GM12891 (cell line): ENCODE measurements around the gene CCR5AS.
"Not testable (repeated sequence)": the region's sequence is repeated elsewhere in the genome, so short reads cannot be mapped to it uniquely, and the experiment has no call there.

Experiments used
- DNase-seq: peaks from one replicate; pipeline ENCODE4 v3.0.0; 2011; ENCODE audit warnings: low spot score; ENCODE audit not compliant: insufficient read length
- FAIRE-seq: peaks from 2 replicates; lab custom pipeline; 2011; peaks lifted over from hg19 to GRCh38; lab: Jason Lieb, UNC
- PAX5 ChIP-seq: IDR thresholded peaks from 2 replicates; pipeline ENCODE4 v1.6.1; 2011; ENCODE audit warnings: low read length, moderate library complexity, mild to moderate bottlenecking; ENCODE audit not compliant: insufficient read depth, severe bottlenecking
- POLR2A ChIP-seq: IDR thresholded peaks from 2 replicates; pipeline ENCODE4 v1.6.1; 2011; ENCODE audit warnings: low read depth, low read length, control low read depth
- POLR2AphosphoS5 ChIP-seq: IDR thresholded peaks from 2 replicates; pipeline ENCODE4 v1.6.1; 2011; ENCODE audit warnings: low read depth, low read length, control low read depth
- POU2F2 ChIP-seq: IDR thresholded peaks from 2 replicates; pipeline ENCODE4 v1.6.1; 2011; ENCODE audit warnings: low read depth, mild to moderate bottlenecking, control low read depth, low read length, moderate library complexity
- SPI1 ChIP-seq: IDR thresholded peaks from 2 replicates; pipeline ENCODE4 v1.6.1; 2011; ENCODE audit warnings: low read depth, low read length, control low read depth
- TAF1 ChIP-seq: IDR thresholded peaks from 2 replicates; pipeline ENCODE4 v1.6.1; 2011; ENCODE audit warnings: low read depth, low read length, control low read depth

CCR5AS gene

DNA sequence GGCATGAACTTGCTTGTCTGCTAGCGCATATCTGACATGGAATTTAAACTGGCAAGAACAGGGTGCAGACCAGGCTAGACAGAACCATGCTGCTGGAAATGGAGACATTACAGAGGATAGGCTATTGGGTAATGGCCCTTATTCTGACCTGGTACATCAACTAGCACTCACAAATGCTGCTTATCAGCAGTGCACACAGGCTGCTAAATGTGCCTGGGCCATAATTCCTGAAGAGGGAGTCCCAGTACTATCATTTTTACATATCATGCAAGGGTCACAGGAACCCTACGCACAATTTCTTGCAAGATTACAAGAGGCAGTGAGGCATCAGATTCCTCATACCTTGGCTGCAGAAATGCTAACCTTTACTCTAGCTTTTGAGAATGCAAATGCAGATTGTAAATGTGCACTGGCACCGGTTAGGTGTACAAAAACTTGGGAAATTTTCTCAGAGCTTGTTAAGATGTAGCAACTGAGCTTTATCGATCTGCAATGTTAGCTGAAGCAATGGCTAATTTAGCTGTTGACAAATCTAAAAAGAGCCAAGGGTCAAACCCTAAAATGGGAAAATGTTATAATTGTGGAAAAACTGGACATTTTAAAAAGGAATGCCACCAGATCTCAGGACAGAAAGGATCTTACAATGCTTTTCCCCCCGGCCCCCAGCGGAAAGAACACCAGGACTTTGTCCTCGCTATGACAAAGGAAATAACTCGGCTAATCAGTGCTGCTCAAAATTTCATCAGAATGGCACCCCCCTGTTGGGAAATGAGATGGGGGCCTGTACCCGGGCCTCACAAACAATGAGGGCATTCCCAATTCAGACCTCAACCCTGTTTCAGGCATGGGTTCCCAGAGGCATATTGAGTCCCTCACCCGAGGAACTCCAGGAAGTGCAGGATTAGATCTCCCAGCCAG, 21.3 kb upstream of the CCR5AS start:
- FAIRE-seq (no peak), DNase-seq (no peak)
- TF ChIP-seq PAX5: no peak
- no peak for TF ChIP-seq TAF1
- TF ChIP-seq SPI1: no peak
- TF ChIP-seq POLR2A: no peak
- TF ChIP-seq POLR2AphosphoS5: no peak
- TF ChIP-seq POU2F2: no peak

DNA sequence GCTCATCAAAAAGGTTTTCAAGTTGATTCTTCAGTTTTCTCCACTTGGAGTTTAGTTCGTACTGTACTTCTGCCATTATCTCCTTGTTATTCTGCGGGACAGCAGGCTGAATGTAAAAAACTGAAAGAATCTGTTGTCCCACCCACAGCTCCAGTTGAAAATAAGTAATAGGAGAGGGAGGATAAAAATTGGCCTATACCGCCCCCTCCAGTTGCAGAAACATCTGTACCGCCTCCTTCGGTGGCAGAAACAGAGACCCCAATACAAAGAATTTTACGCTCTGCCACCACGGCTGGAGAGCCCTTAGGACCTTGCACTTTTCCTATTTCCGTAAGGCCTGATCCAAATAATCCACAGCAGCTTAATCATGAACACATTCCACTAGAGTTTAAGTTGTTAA, 20.5 kb upstream of the CCR5AS start:
- not testable (repeated sequence) for FAIRE-seq, DNase-seq

DNA sequence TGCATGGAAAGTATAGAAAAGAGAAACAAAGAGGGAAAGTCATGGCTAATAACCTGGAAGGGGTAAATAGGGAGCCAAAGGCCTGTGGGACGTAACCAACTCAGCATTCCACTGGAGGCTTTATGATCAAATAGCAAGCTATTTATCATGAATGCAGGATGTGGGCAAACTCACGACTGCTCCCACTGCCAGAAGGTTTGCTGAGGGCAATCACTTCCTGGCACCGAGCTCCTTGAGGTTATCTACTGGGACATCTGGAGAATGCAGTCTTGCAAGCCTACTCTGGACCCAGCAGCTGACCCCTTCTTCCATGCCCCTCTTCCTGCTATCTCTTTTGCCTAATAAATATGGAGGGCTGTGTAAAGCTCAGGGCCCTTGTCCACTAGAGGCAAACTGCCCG, 19.6 kb upstream of the CCR5AS start:
- FAIRE-seq, DNase-seq: not testable (repeated sequence)

DNA sequence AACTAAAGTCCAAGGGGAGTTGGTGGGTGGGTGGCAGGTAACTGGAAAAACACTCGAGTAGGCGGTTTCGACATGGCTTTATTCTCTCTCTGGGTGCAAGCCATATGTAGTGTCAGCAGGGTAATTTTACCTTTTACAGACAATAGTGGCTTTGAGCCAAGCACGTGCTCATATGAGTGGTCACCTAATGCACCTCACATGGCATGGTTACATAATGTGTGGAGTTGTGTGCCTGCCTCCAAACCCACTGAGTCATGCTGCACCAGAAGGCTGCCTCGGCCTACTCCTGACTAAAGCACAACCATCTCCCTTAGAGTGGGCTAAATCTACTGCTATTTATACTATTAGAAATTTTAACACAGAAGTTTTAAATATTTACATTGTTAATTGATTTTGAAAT, 16.7 kb upstream of the CCR5AS start:
- no peak for DNase-seq
- no peak for FAIRE-seq
- TF ChIP-seq POLR2AphosphoS5 (no peak), TAF1 (no peak), POU2F2 (no peak), SPI1 (no peak), PAX5 (no peak), POLR2A (no peak)

DNA sequence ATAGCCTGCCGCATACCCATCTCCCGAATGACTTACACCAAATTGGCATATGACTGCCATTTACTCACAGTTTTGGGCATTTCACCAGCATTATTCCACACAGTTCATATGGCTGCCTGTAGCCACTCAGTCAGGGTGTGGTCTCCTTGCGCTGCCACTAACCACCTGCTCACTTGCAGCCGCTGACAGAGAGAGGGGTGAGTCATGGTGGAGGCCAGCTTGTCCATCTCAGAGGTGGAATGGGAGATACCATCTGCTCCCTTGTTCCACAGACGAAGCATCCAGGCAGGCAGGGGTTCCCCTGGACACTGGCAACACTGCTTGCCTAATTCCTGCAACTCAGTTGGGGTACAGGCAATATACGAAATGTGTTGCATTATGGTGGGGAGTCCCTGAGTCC, 15.8 kb upstream of the CCR5AS start:
- TF ChIP-seq POLR2AphosphoS5 (no peak), POLR2A (no peak), SPI1 (no peak), POU2F2 (no peak)
- FAIRE-seq (no peak), DNase-seq (no peak)

DNA sequence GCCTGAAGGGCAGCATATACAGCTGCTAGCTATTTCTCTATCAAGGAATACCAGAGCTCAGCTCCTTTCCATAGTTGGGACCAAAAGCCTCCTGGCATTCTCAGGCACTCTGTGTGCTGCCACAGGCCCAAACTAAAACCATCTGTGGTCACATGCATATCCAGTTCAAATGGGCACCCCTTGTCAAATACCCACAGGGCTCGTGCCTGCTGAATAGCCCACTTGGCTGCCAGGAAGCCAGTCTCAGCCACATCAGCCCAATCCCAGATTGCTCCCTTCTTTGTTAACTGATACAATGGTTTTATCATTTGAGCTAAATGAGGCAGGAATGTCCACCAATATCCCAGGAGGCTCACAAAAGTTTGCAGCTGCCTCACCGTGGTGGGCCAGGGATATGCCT, 14.1 kb upstream of the CCR5AS start:
- DNase-seq: no peak
- TF ChIP-seq SPI1 (no peak), TAF1 (no peak), POU2F2 (no peak), PAX5 (no peak), POLR2AphosphoS5 (no peak), POLR2A (no peak)
- FAIRE-seq: no peak

DNA sequence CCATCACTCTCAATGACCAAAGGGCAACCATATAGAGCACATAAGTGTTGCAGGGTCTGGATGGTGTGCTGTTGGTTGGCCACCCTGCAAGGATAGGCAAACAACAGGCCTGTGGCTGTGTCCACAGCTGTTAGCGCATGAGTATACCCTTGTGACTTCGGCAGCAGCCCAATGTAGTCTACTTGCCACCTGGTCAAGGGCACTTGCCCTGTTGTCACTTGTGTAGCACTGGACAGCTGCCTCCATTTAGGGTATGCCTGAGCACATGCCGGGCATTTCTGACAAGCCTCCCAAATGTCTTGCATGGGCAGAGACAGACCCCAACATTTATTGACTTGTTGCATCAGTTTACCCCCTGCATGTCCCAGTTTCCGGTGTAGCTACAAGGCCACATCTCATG, 12.9 kb upstream of the CCR5AS start:
- no peak for FAIRE-seq
- TF ChIP-seq POLR2A (no peak), PAX5 (no peak), POLR2AphosphoS5 (no peak), TAF1 (no peak), POU2F2 (no peak), SPI1 (no peak)

DNA sequence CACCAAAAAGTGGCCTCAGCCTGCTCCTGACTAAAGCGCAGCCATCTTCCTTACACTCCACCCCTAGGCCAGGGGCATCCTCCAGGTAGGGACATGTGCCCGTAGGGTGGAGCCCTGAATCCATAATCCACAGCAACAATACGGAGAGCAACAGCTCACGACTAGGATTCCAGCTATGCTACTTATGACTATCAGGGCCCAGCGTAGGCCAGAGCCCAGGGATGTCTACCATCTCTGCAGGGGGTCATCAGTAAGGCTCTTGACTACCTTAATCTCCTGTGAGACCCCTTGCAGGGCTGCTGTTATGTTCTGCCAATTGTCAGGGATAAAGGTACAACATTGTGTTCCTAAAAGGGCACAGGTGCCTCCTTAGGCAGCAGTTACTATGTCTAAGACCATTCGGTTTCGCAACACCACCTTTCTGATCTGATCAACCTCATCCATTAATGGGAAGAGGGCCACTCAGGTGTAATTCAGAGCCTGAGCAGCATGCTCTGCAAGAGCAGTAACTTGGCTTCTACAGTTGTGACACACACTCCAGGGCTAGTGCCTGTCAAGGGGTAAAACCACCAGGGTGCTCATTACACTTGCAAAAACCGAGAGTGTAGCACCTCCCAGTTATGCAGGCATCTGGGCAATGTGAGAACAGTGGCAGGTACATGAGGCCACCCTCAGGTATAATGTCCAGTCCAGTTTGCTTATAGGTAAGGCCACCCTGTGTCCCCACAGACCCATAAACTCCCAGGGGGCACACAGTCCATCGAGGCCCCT, 11.2 kb upstream of the CCR5AS start:
- no peak for TF ChIP-seq POLR2AphosphoS5
- DNase-seq (no peak), FAIRE-seq (no peak)

More for the DNA sequence above, 12.9 kb upstream of the CCR5AS start:
- DNase-seq: no peak

DNA sequence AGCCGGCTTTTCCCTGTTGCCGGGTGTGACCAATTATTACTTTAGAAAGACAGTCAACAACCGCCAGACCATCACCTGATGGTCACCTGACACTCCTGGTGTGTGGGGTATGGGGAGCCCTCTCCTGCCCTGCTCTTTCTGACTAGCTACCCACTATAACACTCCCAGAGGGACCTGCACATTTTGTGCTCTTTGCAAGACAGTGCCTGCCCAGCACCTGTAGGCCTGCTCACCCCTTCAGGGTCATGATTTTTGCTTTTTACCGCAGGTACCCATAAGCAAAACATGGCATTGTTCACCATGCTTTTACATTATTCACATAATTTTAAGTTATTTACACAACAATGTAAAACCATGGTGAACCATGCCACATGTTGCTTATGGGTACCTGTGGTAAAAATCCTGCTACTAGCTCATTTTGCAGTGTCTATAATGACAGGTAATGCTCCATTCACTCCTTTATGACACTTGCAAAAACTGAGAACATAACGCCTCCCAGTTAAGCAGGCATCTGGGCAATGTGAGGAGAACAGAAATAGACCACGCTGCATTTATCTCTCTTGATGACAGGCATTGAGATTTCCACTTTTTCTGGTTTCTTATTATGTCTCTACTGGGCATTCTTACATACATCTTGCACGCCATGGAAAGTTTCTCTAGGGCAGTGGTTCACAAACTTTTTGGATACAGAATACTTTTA, 10.1 kb upstream of the CCR5AS start:
- no peak for TF ChIP-seq POLR2A
- TF ChIP-seq SPI1: no peak
- TF ChIP-seq TAF1: no peak
- no peak for TF ChIP-seq POLR2AphosphoS5
- TF ChIP-seq PAX5: no peak
- no peak for TF ChIP-seq POU2F2
- no peak for FAIRE-seq
- DNase-seq: no peak

DNA sequence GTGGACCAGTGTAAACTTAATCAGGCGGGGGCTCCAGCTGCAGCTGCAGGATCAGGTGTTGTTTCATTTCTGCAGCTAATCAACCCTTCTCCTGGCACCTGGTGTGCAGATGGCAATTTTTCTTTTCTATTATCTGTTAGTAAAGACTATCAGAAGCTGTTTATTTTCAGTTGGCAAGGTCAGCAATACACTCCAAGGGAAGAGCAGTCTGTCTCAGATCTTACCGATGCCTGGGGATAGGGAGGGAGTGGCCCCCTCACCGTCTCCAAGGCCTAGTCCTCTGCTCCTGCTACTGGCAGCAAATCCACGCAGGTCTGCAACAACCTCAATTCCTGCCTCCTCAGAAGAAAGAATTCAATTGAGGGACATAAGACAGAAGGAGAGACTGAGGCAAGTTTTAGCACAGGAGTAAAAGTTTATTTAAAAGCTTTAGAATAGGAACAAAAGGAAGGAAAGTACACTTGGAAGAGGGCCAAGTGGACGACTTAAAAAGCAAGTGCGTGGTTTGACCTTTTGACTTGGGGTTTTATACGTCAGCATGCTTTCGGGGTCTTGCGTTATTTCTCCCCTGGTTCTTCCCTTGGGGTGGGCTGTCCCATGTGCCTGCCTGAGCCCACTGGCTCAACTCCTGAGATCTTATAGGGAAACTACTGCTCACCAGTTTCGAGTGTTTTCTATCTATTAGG, 9.4 kb upstream of the CCR5AS start:
- no peak for DNase-seq
- TF ChIP-seq PAX5: no peak
- no peak for FAIRE-seq
